ENCODE results near the gene TMEM217. TPM values are rescaled to one million over a fixed set of nuclear protein-coding genes. Genes with fewer than 3 reads are reported as not detected.
A peak's percentile ranks its signal among the peaks of the same experiment; 100 is the strongest.

Gene TMEM217
- total and polyA plus RNA-seq, 9 donors = 0.34 to 1.3 (median 0.80) TPM

GRCh38 chr6:37244430-37245310 lies 13.3 kb downstream of the TMEM217 start:
- WGBS (ENCODE audit: insufficient coverage) = 24% methylated on average over 2 of the region's 6 CpGs
- H3K27me3 ChIP-seq (ENCODE audit: control insufficient read depth, insufficient read depth, low read length) = no peaks in the 10 kb centered on the region
- no peaks in the 10 kb centered on the region for H3K36me3 ChIP-seq (ENCODE audit: control insufficient read depth, insufficient read depth, low read length)
- no peak overlapping the region for H3K4me3 ChIP-seq (ENCODE audit: low read length)
- H3K9me3 ChIP-seq (replicated peaks; ENCODE audit: control insufficient read depth, low read depth, low read length) = no peaks in the 10 kb centered on the region
- H3K27ac ChIP-seq (ENCODE audit: low read length) = peak overlapping the region; percentile 96
- DNase-seq = peak; percentile 99
- H3K4me1 ChIP-seq (ENCODE audit: control insufficient read depth, insufficient read depth, low read length) = peaks cover 49% of the 10 kb centered on the region

- H3K36me3 ChIP-seq (ENCODE audit: control insufficient read depth, insufficient read depth, low read length) = no peaks in the 10 kb centered on the region
- H3K27me3 ChIP-seq (ENCODE audit: control insufficient read depth, insufficient read depth, low read length) = no peaks in the 10 kb centered on the region
- no CpG with 5 or more reads among the region's 3 CpGs for WGBS (ENCODE audit: insufficient coverage)
- H3K27ac ChIP-seq (ENCODE audit: low read length) = peak overlapping the region; percentile 96
- no peak overlapping the region for H3K4me3 ChIP-seq (ENCODE audit: low read length)
- no peaks in the 10 kb centered on the region for H3K9me3 ChIP-seq (replicated peaks; ENCODE audit: control insufficient read depth, low read depth, low read length)
- DNase-seq = peak; percentile 25
- peaks cover 49% of the 10 kb centered on the region for H3K4me1 ChIP-seq (ENCODE audit: control insufficient read depth, insufficient read depth, low read length)
Measured at GRCh38 chr6:37243816-37244370, 14.1 kb downstream of the TMEM217 start.

- Histone ChIP-seq H3K27ac (ENCODE audit: low read length) (peak overlapping the region; percentile 96), H3K36me3 (ENCODE audit: control insufficient read depth, insufficient read depth, low read length) (no peaks in the 10 kb centered on the region), H3K4me3 (ENCODE audit: low read length) (no peak overlapping the region), H3K4me1 (ENCODE audit: control insufficient read depth, insufficient read depth, low read length) (peaks cover 49% of the 10 kb centered on the region), H3K27me3 (ENCODE audit: control insufficient read depth, insufficient read depth, low read length) (no peaks in the 10 kb centered on the region), H3K9me3 (replicated peaks; ENCODE audit: control insufficient read depth, low read depth, low read length) (no peaks in the 10 kb centered on the region)
- 93% methylated on average over 2 of the region's 8 CpGs for WGBS (ENCODE audit: insufficient coverage)
- DNase-seq = no peak
Measured at GRCh38 chr6:37243131-37243815, 14.7 kb downstream of the TMEM217 start.

- no peaks in the 10 kb centered on the region for H3K27me3 ChIP-seq (ENCODE audit: control insufficient read depth, insufficient read depth, low read length)
- no peak overlapping the region for H3K4me3 ChIP-seq (ENCODE audit: low read length)
- no peaks in the 10 kb centered on the region for H3K36me3 ChIP-seq (ENCODE audit: control insufficient read depth, insufficient read depth, low read length)
- no CpG with 5 or more reads among the region's 1 CpG for WGBS (ENCODE audit: insufficient coverage)
- H3K4me1 ChIP-seq (ENCODE audit: control insufficient read depth, insufficient read depth, low read length) = peaks cover 49% of the 10 kb centered on the region
- no peaks in the 10 kb centered on the region for H3K9me3 ChIP-seq (replicated peaks; ENCODE audit: control insufficient read depth, low read depth, low read length)
- peak overlapping the region; percentile 45 for H3K27ac ChIP-seq (ENCODE audit: low read length)
- DNase-seq = peak; percentile 78
Measured at GRCh38 chr6:37242429-37243052, 15.4 kb downstream of the TMEM217 start.

- WGBS (ENCODE audit: insufficient coverage) = 60% methylated on average over 1 of the region's 5 CpGs
- H3K27ac ChIP-seq (ENCODE audit: low read length) = peak overlapping the region; percentile 45
- H3K36me3 ChIP-seq (ENCODE audit: control insufficient read depth, insufficient read depth, low read length) = no peaks in the 10 kb centered on the region
- no peaks in the 10 kb centered on the region for H3K9me3 ChIP-seq (replicated peaks; ENCODE audit: control insufficient read depth, low read depth, low read length)
- H3K4me1 ChIP-seq (ENCODE audit: control insufficient read depth, insufficient read depth, low read length) = peaks cover 49% of the 10 kb centered on the region
- no peaks in the 10 kb centered on the region for H3K27me3 ChIP-seq (ENCODE audit: control insufficient read depth, insufficient read depth, low read length)
- peak; percentile 44 for DNase-seq
- no peak overlapping the region for H3K4me3 ChIP-seq (ENCODE audit: low read length)
Measured at GRCh38 chr6:37241775-37242428, 16.0 kb downstream of the TMEM217 start.

- Histone ChIP-seq H3K4me3 (ENCODE audit: low read length) (no peak overlapping the region), H3K27me3 (ENCODE audit: control insufficient read depth, insufficient read depth, low read length) (no peaks in the 10 kb centered on the region), H3K9me3 (replicated peaks; ENCODE audit: control insufficient read depth, low read depth, low read length) (no peaks in the 10 kb centered on the region), H3K4me1 (ENCODE audit: control insufficient read depth, insufficient read depth, low read length) (peaks cover 46% of the 10 kb centered on the region), H3K27ac (ENCODE audit: low read length) (peak overlapping the region; percentile 32), H3K36me3 (ENCODE audit: control insufficient read depth, insufficient read depth, low read length) (no peaks in the 10 kb centered on the region)
- no peak for DNase-seq
- WGBS (ENCODE audit: insufficient coverage) = 74% methylated on average over 3 of the region's 6 CpGs
Measured at GRCh38 chr6:37241131-37241530, 16.8 kb downstream of the TMEM217 start.

GRCh38 chr6:37239950-37240713 lies 17.8 kb downstream of the TMEM217 start:
- no CpG with 5 or more reads among the region's 4 CpGs for WGBS (ENCODE audit: insufficient coverage)

GRCh38 chr6:37239526-37239925 lies 18.4 kb downstream of the TMEM217 start:
- no CpG with 5 or more reads among the region's 3 CpGs for WGBS (ENCODE audit: insufficient coverage)
- peak overlapping the region; percentile 87 for H3K27ac ChIP-seq (ENCODE audit: low read length)

More at GRCh38 chr6:37239950-37240713, 17.8 kb downstream of the TMEM217 start:
- no peaks in the 10 kb centered on the region for H3K9me3 ChIP-seq (replicated peaks; ENCODE audit: control insufficient read depth, low read depth, low read length)
- H3K27me3 ChIP-seq (ENCODE audit: control insufficient read depth, insufficient read depth, low read length) = no peaks in the 10 kb centered on the region
- no peak overlapping the region for H3K4me3 ChIP-seq (ENCODE audit: low read length)
- peaks cover 38% of the 10 kb centered on the region for H3K4me1 ChIP-seq (ENCODE audit: control insufficient read depth, insufficient read depth, low read length)
- no peaks in the 10 kb centered on the region for H3K36me3 ChIP-seq (ENCODE audit: control insufficient read depth, insufficient read depth, low read length)
- H3K27ac ChIP-seq (ENCODE audit: low read length) = peak overlapping the region; percentile 87
- peak; percentile 99 for DNase-seq

GRCh38 chr6:37238381-37238780 lies 19.6 kb downstream of the TMEM217 start:
- no CpG with 5 or more reads among the region's 1 CpG for WGBS (ENCODE audit: insufficient coverage)
- Histone ChIP-seq H3K27ac (ENCODE audit: low read length) (no peak overlapping the region), H3K4me3 (ENCODE audit: low read length) (no peak overlapping the region), H3K4me1 (ENCODE audit: control insufficient read depth, insufficient read depth, low read length) (peaks cover 23% of the 10 kb centered on the region), H3K9me3 (replicated peaks; ENCODE audit: control insufficient read depth, low read depth, low read length) (no peaks in the 10 kb centered on the region), H3K27me3 (ENCODE audit: control insufficient read depth, insufficient read depth, low read length) (no peaks in the 10 kb centered on the region), H3K36me3 (ENCODE audit: control insufficient read depth, insufficient read depth, low read length) (no peaks in the 10 kb centered on the region)
- DNase-seq = peak; percentile 22

More at GRCh38 chr6:37239526-37239925, 18.4 kb downstream of the TMEM217 start:
- DNase-seq = peak; percentile 66
- peaks cover 32% of the 10 kb centered on the region for H3K4me1 ChIP-seq (ENCODE audit: control insufficient read depth, insufficient read depth, low read length)
- H3K4me3 ChIP-seq (ENCODE audit: low read length) = no peak overlapping the region
- H3K27me3 ChIP-seq (ENCODE audit: control insufficient read depth, insufficient read depth, low read length) = no peaks in the 10 kb centered on the region
- H3K36me3 ChIP-seq (ENCODE audit: control insufficient read depth, insufficient read depth, low read length) = no peaks in the 10 kb centered on the region
- H3K9me3 ChIP-seq (replicated peaks; ENCODE audit: control insufficient read depth, low read depth, low read length) = no peaks in the 10 kb centered on the region
